ENCODE results near the gene GPR39. TPM values are rescaled to one million over a fixed set of nuclear protein-coding genes. Genes with fewer than 3 reads are reported as not detected.

Gene GPR39
- polyA plus RNA-seq, 1 donor from 2014 or later = 1.1 TPM

- H2AFZ ChIP-seq (ENCODE audit: low read depth, low read length) = no peak overlapping the region
- no peaks in the 10 kb centered on the region for H3K9me2 ChIP-seq (ENCODE audit: insufficient read depth, low read length)
- H3K36me3 ChIP-seq (ENCODE audit: insufficient read depth, low read length) = no peaks in the 10 kb centered on the region
- H3K79me2 ChIP-seq (replicated peaks; ENCODE audit: insufficient read depth, low read length) = no peaks in the 10 kb centered on the region
- peaks cover 3% of the 10 kb centered on the region for H3F3A ChIP-seq (ENCODE audit: insufficient read depth, low read length, poor library complexity, severe bottlenecking)
- no peaks in the 10 kb centered on the region for H4K20me1 ChIP-seq (ENCODE audit: insufficient read depth)
- no peak overlapping the region for H3K4me2 ChIP-seq (ENCODE audit: low read length)
- H3K27me3 ChIP-seq (ENCODE audit: insufficient read depth, low read depth, low read length) = no peaks in the 10 kb centered on the region
- H3K27ac ChIP-seq (ENCODE audit: low read length) = no peak overlapping the region
- TF ChIP-seq POLR2AphosphoS5 (IDR thresholded peaks at IDR 0.05) = no peak
- no peak for TF ChIP-seq CTCF (IDR thresholded peaks at IDR 0.05; ENCODE audit: poor library complexity, severe bottlenecking)
- no peak for TF ChIP-seq SMC3 (conservative IDR thresholded peaks at IDR 0.05; ENCODE audit: poor library complexity)
- TF ChIP-seq RAD21 (conservative IDR thresholded peaks at IDR 0.05) = no peak
- no peak for TF ChIP-seq TAF1 (IDR thresholded peaks at IDR 0.05; ENCODE audit: low read depth)
- TF ChIP-seq REST (IDR thresholded peaks at IDR 0.05; ENCODE audit: borderline replicate concordance) = no peak
- no peak for TF ChIP-seq MXI1 (conservative IDR thresholded peaks at IDR 0.05; ENCODE audit: poor library complexity, severe bottlenecking)
- TF ChIP-seq EZH2 (IDR thresholded peaks at IDR 0.05; ENCODE audit: borderline replicate concordance, insufficient read depth, low read length, poor library complexity, severe bottlenecking) = no peak
- no peak for TF ChIP-seq EP300 (conservative IDR thresholded peaks at IDR 0.05; ENCODE audit: poor library complexity, severe bottlenecking)
- H3K4me3 ChIP-seq (ENCODE audit: low read length) = no peak overlapping the region
- no peak overlapping the region for H3K9ac ChIP-seq (ENCODE audit: low read length)
- H3K9me3 ChIP-seq (ENCODE audit: low read length) = no peaks in the 10 kb centered on the region
Measured at GRCh38 chr2:132589111-132589830, 172.7 kb downstream of the GPR39 start.

- no peaks in the 10 kb centered on the region for H4K20me1 ChIP-seq (ENCODE audit: insufficient read depth)
- TF ChIP-seq EP300 (conservative IDR thresholded peaks at IDR 0.05; ENCODE audit: poor library complexity, severe bottlenecking) (no peak), SMC3 (conservative IDR thresholded peaks at IDR 0.05; ENCODE audit: poor library complexity) (no peak), REST (IDR thresholded peaks at IDR 0.05; ENCODE audit: borderline replicate concordance) (no peak)
- no peaks in the 10 kb centered on the region for H3K9me3 ChIP-seq (ENCODE audit: low read length)
- no peak overlapping the region for H2AFZ ChIP-seq (ENCODE audit: low read depth, low read length)
- no peaks in the 10 kb centered on the region for H3K36me3 ChIP-seq (ENCODE audit: insufficient read depth, low read length)
- no peak overlapping the region for H3K4me3 ChIP-seq (ENCODE audit: low read length)
- no peaks in the 10 kb centered on the region for H3K27me3 ChIP-seq (ENCODE audit: insufficient read depth, low read depth, low read length)
- no peak overlapping the region for H3K9ac ChIP-seq (ENCODE audit: low read length)
- no peaks in the 10 kb centered on the region for H3K79me2 ChIP-seq (replicated peaks; ENCODE audit: insufficient read depth, low read length)
- no peak overlapping the region for H3K27ac ChIP-seq (ENCODE audit: low read length)
- H3K4me2 ChIP-seq (ENCODE audit: low read length) = no peak overlapping the region
- H3F3A ChIP-seq (ENCODE audit: insufficient read depth, low read length, poor library complexity, severe bottlenecking) = peaks cover 3% of the 10 kb centered on the region
- H3K9me2 ChIP-seq (ENCODE audit: insufficient read depth, low read length) = no peaks in the 10 kb centered on the region
Measured at GRCh38 chr2:132589966-132590365, 173.4 kb downstream of the GPR39 start.
